CD4-positive, alpha-beta T cell (primary cell): ENCODE data around the gene CYBA. TPM values are rescaled to one million over a fixed set of nuclear protein-coding genes. Genes with fewer than 3 reads are reported as not detected.

Experiments
- ATAC-seq: fragments of 200-7000 bp; cut with Tn5 transposase; one replicate; pipeline ENCODE4 v1.10.0; 2022; ENCODE audit warnings: mild to moderate bottlenecking; ENCODE audit not compliant: poor library complexity
- CTCF ChIA-PET: fragments of 350-600 bp; sonication (Branson Sonifier 250); formaldehyde crosslinking; loops from one replicate; lab custom pipeline; 2021; ENCODE audit warnings: antibody characterized with exemption, inconsistent platforms; lab: Charles Lee
- POLR2A ChIA-PET: fragments of 350-600 bp; sonication (Branson Sonifier 250); formaldehyde crosslinking; loops from one replicate; lab custom pipeline; 2021; ENCODE audit warnings: antibody characterized with exemption, inconsistent platforms; lab: Charles Lee
- DNase-seq, 14 experiments: peaks; one replicate each; pipeline ENCODE4 v3.0.0-alpha.2; 2013 to 2020; ENCODE audit warnings: mixed read lengths in 2 of 14
- H3K27ac ChIP-seq, 2 donors: one replicate each; pipeline versions ENCODE4 v1.5.1 to v1.7.0; 2013; ENCODE audit warnings: low read length in 2 of 2, low read depth in 1 of 2, mild to moderate bottlenecking in 1 of 2
- H3K27me3 ChIP-seq, 2 experiments: 1 replicate in 1 of 2; 2 replicates in 1 of 2; pipeline versions ENCODE4 v1.6.1 to v1.7.0; 2013; ENCODE audit warnings: low read length in 2 of 2, control low read depth in 1 of 2, mild to moderate bottlenecking in 1 of 2, moderate library complexity in 1 of 2; ENCODE audit not compliant: insufficient read depth in 2 of 2, control insufficient read depth in 1 of 2
- H3K36me3 ChIP-seq: one replicate; pipeline ENCODE4 v1.6.1; 2013; ENCODE audit warnings: low read length, control low read depth; ENCODE audit not compliant: insufficient read depth
- H3K4me1 ChIP-seq: one replicate; pipeline ENCODE4 v1.6.1; 2013; ENCODE audit warnings: low read length, control low read depth; ENCODE audit not compliant: insufficient read depth
- H3K4me3 ChIP-seq: one replicate; pipeline ENCODE4 v1.5.1; 2013; ENCODE audit warnings: mild to moderate bottlenecking, low read length, moderate library complexity
- H3K9me3 ChIP-seq, 2 experiments: 1 replicate in 1 of 2; 2 replicates in 1 of 2; pipeline versions ENCODE4 v1.6.1 to v1.7.0; 2013; ENCODE audit warnings: low read length in 2 of 2, mild to moderate bottlenecking in 2 of 2, control low read depth in 1 of 2, moderate library complexity in 1 of 2; ENCODE audit not compliant: control insufficient read depth in 1 of 2, insufficient read depth in 1 of 2
- H3K27ac Mint-ChIP-seq: one replicate; pipeline ENCODE4 v1.8.0; 2020; ENCODE audit warnings: mixed read lengths
- H3K27me3 Mint-ChIP-seq: one replicate; pipeline ENCODE4 v1.8.0; 2021; ENCODE audit warnings: mixed read lengths
- H3K36me3 Mint-ChIP-seq: one replicate; pipeline ENCODE4 v1.8.0; 2021; ENCODE audit warnings: low read depth, mixed read lengths
- H3K4me1 Mint-ChIP-seq: one replicate; pipeline ENCODE4 v1.8.0; 2021; ENCODE audit warnings: low read depth, mixed read lengths
- H3K4me3 Mint-ChIP-seq: one replicate; pipeline ENCODE4 v1.8.0; 2020; ENCODE audit warnings: mild to moderate bottlenecking, mixed read lengths
- H3K9me3 Mint-ChIP-seq: one replicate; pipeline ENCODE4 v1.8.0; 2020; ENCODE audit warnings: mixed read lengths
- CTCF ChIP-seq: fragments of 200-600 bp; IDR thresholded peaks from one replicate; pipeline ENCODE4 v1.8.0; 2022; ENCODE audit warnings: antibody characterized with exemption, mild to moderate bottlenecking
- intact Hi-C, 2 experiments: fragments of 100-400 bp; cut with DNase I in 1 of 2; cut with micrococcal nuclease in 1 of 2; formaldehyde crosslinking; loops; one replicate each; pipeline versions ENCODE4 v1.15.1 to v1.9.0; 2023 to 2025; cut with DNase I, micrococcal nuclease
- total RNA-seq, 174 experiments: library from RNA in 2 of 174; stranded (reverse) in 2 of 174; gene quantifications; one replicate each; pipeline ENCODE4 v1.2.3 and lab custom pipeline; 2021 to 2026

CYBA gene
- total RNA-seq, 2 experiments from 2014 or later: 292 to 294 TPM

GRCh38 chr16:88686439-88687253 lies 35.8 kb upstream of the CYBA start, which contains the start of gene SNAI3:
SNAI3 (minus strand) TSS chr16:88686507; CDS start chr16:88686406, 101 bp downstream.
- peak within 1 kb of the TSS; percentile 80 for H3K27ac Mint-ChIP-seq
- peak within 1 kb of the TSS; percentile 87 for H3K4me3 Mint-ChIP-seq
- no peaks in the 10 kb centered on the region for H3K9me3 ChIP-seq
- peaks cover 80% of the 10 kb centered on the region for H3K4me1 ChIP-seq
- H3K27me3 Mint-ChIP-seq: no peaks in the 10 kb centered on the region
- H3K36me3 Mint-ChIP-seq: peaks cover 7% of the 10 kb centered on the region
- ChIA-PET CTCF (interaction anchor here (2.3 kb wide), 1 partner anchor 18 kb away, joined by 23 read pairs; the partner anchor contains the start of genes CTU2 and RNF166), POLR2A (interaction anchor here (0.8 to 4.7 kb wide), 6 partner anchors 11 to 116 kb away, joined by 3 to 71 read pairs (median 4); partner anchors contain the start of genes CTU2, CYBA, RNF166 and ZC3H18)
- H3K9me3 Mint-ChIP-seq: no peaks in the 10 kb centered on the region
- ATAC-seq (peak; percentile 78), DNase-seq (peak; percentile 63 to 90 (median 80))
- TF ChIP-seq CTCF: no peak
- H3K4me3 ChIP-seq: peak within 1 kb of the TSS; percentile 77
- intact Hi-C loops: loop anchor here (1.0 to 5.0 kb wide), 5 partner anchors 14 to 234 kb away; partner anchors contain the start of genes CYBA (in 2 of the 2), MVD (in 1 of the 2) and ZFPM1 (in 1 of the 2)
- peaks cover 6% of the 10 kb centered on the region for H3K36me3 ChIP-seq
- no peaks in the 10 kb centered on the region for H3K27me3 ChIP-seq
- H3K27ac ChIP-seq: peak within 1 kb of the TSS; percentile 29 to 56
- peaks cover 58% of the 10 kb centered on the region for H3K4me1 Mint-ChIP-seq

GRCh38 chr16:88686062-88686438 lies 35.2 kb upstream of the CYBA start:
- TF ChIP-seq CTCF: no peak
- CTCF ChIA-PET: interaction anchor here (1.3 to 2.3 kb wide), 2 partner anchors 19 to 22 kb away, joined by 18 to 23 read pairs; partner anchors contain the start of genes CTU2, MVD and RNF166
- DNase-seq (peak in 11 of 14 experiments; percentile 33 to 80 (median 55)), ATAC-seq (peak; percentile 64)
- no peaks in the 10 kb centered on the region for H3K27me3 ChIP-seq
- H3K4me1 ChIP-seq: peaks cover 80% of the 10 kb centered on the region
- Mint-ChIP-seq H3K4me1 (peaks cover 58% of the 10 kb centered on the region), H3K4me3 (peak overlapping the region; percentile 87), H3K27me3 (no peaks in the 10 kb centered on the region), H3K27ac (peak overlapping the region; percentile 80), H3K9me3 (no peaks in the 10 kb centered on the region), H3K36me3 (peaks cover 10% of the 10 kb centered on the region)
- H3K36me3 ChIP-seq: peaks cover 11% of the 10 kb centered on the region
- H3K9me3 ChIP-seq: no peaks in the 10 kb centered on the region
- H3K27ac ChIP-seq: peak overlapping the region; percentile 29 to 53
- POLR2A ChIA-PET: interaction anchor here (1.1 to 4.7 kb wide), 2 partner anchors 17 to 35 kb away, joined by 3 to 71 read pairs; partner anchors contain the start of genes CTU2, CYBA and RNF166
- H3K4me3 ChIP-seq: peak overlapping the region; percentile 77
- intact Hi-C loops: loop anchor here (1.0 to 5.0 kb wide), 5 partner anchors 14 to 234 kb away; partner anchors contain the start of genes CYBA (in 2 of the 2), MVD (in 1 of the 2) and ZFPM1 (in 1 of the 2)
